B cell (primary cell): ENCODE results near the gene CTDP1. TPM values are rescaled to one million over a fixed set of nuclear protein-coding genes. Genes with fewer than 3 reads are reported as not detected.

Experiments
- ATAC-seq: fragments of 200-7000 bp; cut with Tn5 transposase; one replicate; pipeline ENCODE4 v1.10.0; 2021; ENCODE audit warnings: low read depth, mild to moderate bottlenecking, moderate number of reproducible peaks, moderate library complexity
- CTCF ChIA-PET: fragments of 350-600 bp; sonication (Branson Sonifier 250); formaldehyde crosslinking; loops from one replicate; lab custom pipeline; 2021; ENCODE audit warnings: antibody characterized with exemption, inconsistent platforms; lab: Charles Lee
- POLR2A ChIA-PET: fragments of 350-600 bp; sonication (Branson Sonifier 250); formaldehyde crosslinking; loops from one replicate; lab custom pipeline; 2021; ENCODE audit warnings: antibody characterized with exemption; lab: Charles Lee
- DNase-seq: peaks from one replicate; pipeline ENCODE4 v3.0.0; 2013
- H2AFZ ChIP-seq: 2 replicates; pipeline ENCODE4 v1.6.1; 2012; ENCODE audit warnings: mild to moderate bottlenecking, low read depth, low read length; ENCODE audit not compliant: insufficient read depth, poor library complexity, severe bottlenecking
- H3K27ac ChIP-seq, 2 donors: 1 replicate in 1 of 2; 2 replicates in 1 of 2; pipeline ENCODE4 v1.5.1; 2012 to 2013; ENCODE audit warnings: low read length in 2 of 2, mild to moderate bottlenecking in 2 of 2, moderate library complexity in 1 of 2
- H3K27me3 ChIP-seq, 4 experiments: fragments of 200-600 bp in 1 of 4; sonication (generic) in 1 of 4; replicated peaks in 1 of 4; 1 replicate in 2 of 4; 2 replicates in 2 of 4; pipeline versions ENCODE4 v1.6.1 to v1.7.0; 2013 to 2016; ENCODE audit warnings: low read length in 3 of 4, mild to moderate bottlenecking in 2 of 4, mixed read lengths in 1 of 4, moderate library complexity in 1 of 4; ENCODE audit not compliant: insufficient read depth in 4 of 4, control insufficient read depth in 3 of 4; ENCODE audit errors: control extremely low read depth in 1 of 4
- H3K36me3 ChIP-seq, 2 experiments: replicated peaks in 1 of 2; 1 replicate in 1 of 2; 2 replicates in 1 of 2; pipeline versions ENCODE4 v1.6.1 to v1.7.1; 2013; ENCODE audit warnings: low read length in 1 of 2; ENCODE audit not compliant: insufficient read depth in 2 of 2, control insufficient read depth in 1 of 2; ENCODE audit errors: control extremely low read depth in 1 of 2, extremely low read depth in 1 of 2
- H3K4me1 ChIP-seq, 2 donors: fragments of 200-600 bp in 1 of 2; sonication (generic) in 1 of 2; 1 replicate in 1 of 2; 2 replicates in 1 of 2; pipeline versions ENCODE4 v1.5.1 to v1.6.1; 2013 to 2017; ENCODE audit warnings: low read length in 2 of 2; ENCODE audit not compliant: control insufficient read depth in 2 of 2, insufficient read depth in 2 of 2
- H3K4me2 ChIP-seq: replicated peaks from 2 replicates; pipeline ENCODE3; 2012; ENCODE audit warnings: mild to moderate bottlenecking, low read depth, low read length; ENCODE audit not compliant: poor library complexity, severe bottlenecking
- H3K4me3 ChIP-seq, 5 experiments: fragments of 200-600 bp in 1 of 5; sonication (generic) in 1 of 5; 1 replicate in 3 of 5; 2 replicates in 2 of 5; pipeline versions ENCODE4 v1.5.1 to v1.7.0; 2011 to 2016; ENCODE audit warnings: low read length in 4 of 5, mild to moderate bottlenecking in 4 of 5, low read depth in 2 of 5, control low read depth in 1 of 5, moderate library complexity in 1 of 5; ENCODE audit not compliant: insufficient read depth in 1 of 5; ENCODE audit errors: control extremely low read depth in 1 of 5, extremely low read depth in 1 of 5
- H3K79me2 ChIP-seq: fragments of 200-600 bp; sonication (generic); one replicate; pipeline ENCODE4 v1.6.0; 2016; ENCODE audit warnings: low read length; ENCODE audit not compliant: control insufficient read depth, insufficient read depth
- H3K9ac ChIP-seq: fragments of 200-600 bp; sonication (generic); 2 replicates; pipeline ENCODE4 v1.6.1; 2017; ENCODE audit warnings: mild to moderate bottlenecking, low read length, moderate library complexity
- H3K9me3 ChIP-seq, 3 donors: one replicate each; pipeline versions ENCODE4 v1.6.1 to v1.7.1; 2013; ENCODE audit warnings: low read length in 2 of 3; ENCODE audit not compliant: control insufficient read depth in 2 of 3, insufficient read depth in 1 of 3; ENCODE audit errors: control extremely low read depth in 1 of 3
- H4K20me1 ChIP-seq: 2 replicates; pipeline ENCODE4 v1.6.0; 2012; ENCODE audit warnings: mild to moderate bottlenecking, low read length; ENCODE audit not compliant: insufficient read depth, control insufficient read depth, poor library complexity, severe bottlenecking
- H3K27ac Mint-ChIP-seq: one replicate; pipeline ENCODE4 v1.8.0; 2021; ENCODE audit warnings: mixed read lengths
- H3K27me3 Mint-ChIP-seq: one replicate; pipeline ENCODE4 v1.8.0; 2021; ENCODE audit warnings: mixed read lengths
- H3K4me1 Mint-ChIP-seq: one replicate; pipeline ENCODE4 v1.8.0; 2021; ENCODE audit warnings: mixed read lengths
- H3K4me3 Mint-ChIP-seq: one replicate; pipeline ENCODE4 v1.8.0; 2021; ENCODE audit warnings: mixed read lengths
- H3K9me3 Mint-ChIP-seq: one replicate; pipeline ENCODE4 v1.8.0; 2022; ENCODE audit warnings: mixed read lengths; ENCODE audit not compliant: insufficient read depth
- CTCF ChIP-seq: fragments of 200-600 bp; IDR thresholded peaks from one replicate; pipeline ENCODE4 v1.8.0; 2022; ENCODE audit warnings: antibody characterized with exemption, mild to moderate bottlenecking
- EZH2 ChIP-seq: IDR thresholded peaks from 2 replicates; pipeline ENCODE4 v1.6.1; 2012; ENCODE audit warnings: borderline replicate concordance, low read depth, mild to moderate bottlenecking, moderate library complexity, low read length; ENCODE audit not compliant: insufficient read depth, poor library complexity, severe bottlenecking
- WGBS: methylation state at CpG from one replicate; pipeline ENCODE4 v1.1.5; 2013; ENCODE audit warnings: missing lambda C conversion rate; ENCODE audit not compliant: insufficient coverage; 5-methylcytosine and 5-hydroxymethylcytosine counted together
- intact Hi-C: fragments of 100-400 bp; cut with micrococcal nuclease; formaldehyde crosslinking; loops from one replicate; pipeline ENCODE4 v1.10.0; 2022
- polyA plus RNA-seq: library from polyadenylated mRNA; depleted of rRNA; stranded (reverse); fragments of >200 nt; gene quantifications from 2 replicates; pipeline ENCODE4 v1.2.3, GENCODE V29; 2012
- total RNA-seq, 2 donors: library from RNA; stranded (reverse); fragments of 120-200 nt in 1 of 2; gene quantifications; 1 replicate in 1 of 2; 2 replicates in 1 of 2; pipeline versions ENCODE4 v1.2.3 to v1.2.4, GENCODE V29; 2013 to 2022

CTDP1 gene
- total and polyA plus RNA-seq, 2 donors (not counting 1 experiment from before 2014, with no cell fraction given): 14.3 to 33.3 TPM

GRCh38 chr18:79706006-79706405 is 26.4 kb downstream of the CTDP1 start:
- peaks cover 40% of the 10 kb centered on the region for H4K20me1 ChIP-seq
- no peaks in the 10 kb centered on the region for H3K4me1 ChIP-seq
- no peak overlapping the region for H3K4me2 ChIP-seq
- no peaks in the 10 kb centered on the region for H3K9me3 ChIP-seq
- ATAC-seq (no peak), DNase-seq (no peak)
- Mint-ChIP-seq H3K27me3 (no peaks in the 10 kb centered on the region), H3K27ac (no peak overlapping the region), H3K9me3 (no peaks in the 10 kb centered on the region), H3K4me3 (no peak overlapping the region), H3K4me1 (no peaks in the 10 kb centered on the region)
- peaks cover 31% of the 10 kb centered on the region for H3K79me2 ChIP-seq
- ChIA-PET POLR2A (no interaction called here), CTCF (no interaction called here)
- no peak overlapping the region for H3K9ac ChIP-seq
- over 99% methylated on average over 14 of the region's 14 CpGs for WGBS
- H2AFZ ChIP-seq: no peak overlapping the region
- H3K36me3 ChIP-seq: peaks cover 2 to 74% of the 10 kb centered on the region in 2 experiments
- intact Hi-C loops: no loop called here
- no peak overlapping the region for H3K4me3 ChIP-seq
- no peaks in the 10 kb centered on the region for H3K27me3 ChIP-seq
- TF ChIP-seq EZH2 (no peak), CTCF (no peak)
- H3K27ac ChIP-seq: no peak overlapping the region

GRCh38 chr18:79706658-79707057 is 27.1 kb downstream of the CTDP1 start:
- no peaks in the 10 kb centered on the region for H3K27me3 ChIP-seq
- ChIA-PET CTCF (no interaction called here), POLR2A (interaction anchor here (0.6 kb wide), 1 partner anchor 327 kb away, joined by 3 read pairs; no protein-coding TSS in a partner anchor)
- peaks cover 38% of the 10 kb centered on the region for H4K20me1 ChIP-seq
- WGBS: over 99% methylated on average over 15 of the region's 16 CpGs
- no peak overlapping the region for H2AFZ ChIP-seq
- no peaks in the 10 kb centered on the region for H3K4me1 ChIP-seq
- DNase-seq (no peak), ATAC-seq (no peak)
- H3K4me3 ChIP-seq: no peak overlapping the region
- Mint-ChIP-seq H3K9me3 (no peaks in the 10 kb centered on the region), H3K4me1 (no peaks in the 10 kb centered on the region), H3K4me3 (no peak overlapping the region), H3K27me3 (no peaks in the 10 kb centered on the region), H3K27ac (no peak overlapping the region)
- no peak overlapping the region for H3K27ac ChIP-seq
- H3K4me2 ChIP-seq: no peak overlapping the region
- peaks cover 2 to 78% of the 10 kb centered on the region in 2 experiments for H3K36me3 ChIP-seq
- intact Hi-C loops: no loop called here
- H3K79me2 ChIP-seq: peaks cover 27% of the 10 kb centered on the region
- H3K9ac ChIP-seq: no peak overlapping the region
- no peak for TF ChIP-seq EZH2
- TF ChIP-seq CTCF: no peak
- H3K9me3 ChIP-seq: no peaks in the 10 kb centered on the region
